ENCODE results near the gene DZIP1. TPM values are rescaled to one million over a fixed set of nuclear protein-coding genes. Genes with fewer than 3 reads are reported as not detected.

The DZIP1 gene
- total RNA-seq, 5 donors from 2014 or later (not counting 1 experiment from before 2014, with no cell fraction given) = 0.10 to 0.19 (median 0.12) TPM; not detected in 2

- DNase-seq = no peak
- Histone ChIP-seq H3K4me3 (ENCODE audit: control insufficient read depth in 1 of 2, extremely low read depth in 1 of 2, low read length in 1 of 2) (no peak overlapping the region), H3K36me3 (ENCODE audit: control insufficient read depth in 2 of 2, extremely low read depth in 1 of 2, insufficient read depth in 1 of 2, low read length in 1 of 2) (no peaks in the 10 kb centered on the region), H3K4me1 (ENCODE audit: control insufficient read depth in 1 of 2, extremely low read depth in 1 of 2, insufficient read depth in 2 of 2, low read length in 2 of 2) (no peaks in the 10 kb centered on the region), H3K9me3 (no peaks in the 10 kb centered on the region), H3K27ac (ENCODE audit: low read length) (no peak overlapping the region), H3K27me3 (replicated peaks in 1 of 2; ENCODE audit: control insufficient read depth in 2 of 2, extremely low read depth in 1 of 2, insufficient read depth in 2 of 2, low read length in 1 of 2) (peaks cover 0 to 7% of the 10 kb centered on the region in 2 experiments)
- Mint-ChIP-seq H3K4me1 (no peaks in the 10 kb centered on the region), H3K9me3 (no peaks in the 10 kb centered on the region), H3K4me3 (no peak overlapping the region), H3K36me3 (no peaks in the 10 kb centered on the region), H3K27ac (no peak overlapping the region), H3K27me3 (peaks cover 5 to 17% of the 10 kb centered on the region in 2 donors)
- ChIA-PET POLR2A (interaction anchor here in 1 of 2 donors (0.7 kb wide), 1 partner anchor 196 kb away, joined by 4 read pairs; no protein-coding TSS in a partner anchor), CTCF (interaction anchor here in 1 of 2 donors (5.0 kb wide), 1 partner anchor 207 kb away, joined by 69 read pairs; no protein-coding TSS in a partner anchor)
- no peak for ATAC-seq (replicated peaks in 1 of 4)
These were observed 17.7 kb downstream of the DZIP1 start for GRCh38 chr13:95626768-95627167.

DNA sequence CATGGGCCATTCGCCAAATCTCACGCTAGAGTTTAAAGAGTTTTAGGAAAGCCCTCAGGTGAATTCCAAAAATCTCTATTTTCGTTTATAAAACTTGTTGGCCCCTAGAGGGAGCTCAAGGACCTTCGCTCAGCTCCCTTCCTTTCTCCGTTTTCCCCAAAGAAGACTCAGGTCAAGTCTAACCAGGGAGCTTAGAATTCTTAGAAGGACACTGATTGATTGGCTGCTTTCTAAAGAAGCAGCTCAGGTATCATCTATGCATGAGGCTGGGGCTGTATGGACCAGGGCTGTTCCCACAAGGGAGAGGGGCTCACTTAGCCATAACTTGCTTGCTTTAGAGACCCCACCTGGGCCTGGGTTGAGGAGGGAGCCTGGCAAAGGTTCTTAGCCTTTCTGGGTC, 20.5 kb downstream of the DZIP1 start:
- WGBS (ENCODE audit: insufficient coverage) = 6% methylated on average over 3 of the region's 5 CpGs
- no peak overlapping the region for H3K27ac ChIP-seq (ENCODE audit: low read length)
- H3K9me3 Mint-ChIP-seq = no peaks in the 10 kb centered on the region
- no peaks in the 10 kb centered on the region for H3K4me1 Mint-ChIP-seq
- H3K4me1 ChIP-seq (ENCODE audit: control insufficient read depth in 1 of 2, extremely low read depth in 1 of 2, insufficient read depth in 2 of 2, low read length in 2 of 2) = no peaks in the 10 kb centered on the region
- ChIA-PET CTCF (interaction anchor here (0.6 to 6.4 kb wide), 14 partner anchors 8 to 256 kb away, joined by 3 to 77 read pairs (median 3); no protein-coding TSS in a partner anchor), POLR2A (no interaction called here)
- peak in 5 of 35 experiments; percentile 0 to 67 (median 5) for DNase-seq
- no peak overlapping the region for H3K4me3 ChIP-seq (ENCODE audit: control insufficient read depth in 1 of 2, extremely low read depth in 1 of 2, low read length in 1 of 2)
- H3K27ac Mint-ChIP-seq = no peak overlapping the region
- no peak overlapping the region for H3K4me3 Mint-ChIP-seq
- no peaks in the 10 kb centered on the region for H3K36me3 ChIP-seq (ENCODE audit: control insufficient read depth in 2 of 2, extremely low read depth in 1 of 2, insufficient read depth in 1 of 2, low read length in 1 of 2)
- peaks cover 4 to 12% of the 10 kb centered on the region in 2 donors for H3K27me3 Mint-ChIP-seq
- H3K36me3 Mint-ChIP-seq = no peaks in the 10 kb centered on the region
- H3K27me3 ChIP-seq (replicated peaks in 1 of 2; ENCODE audit: control insufficient read depth in 2 of 2, extremely low read depth in 1 of 2, insufficient read depth in 2 of 2, low read length in 1 of 2) = peaks cover 0 to 7% of the 10 kb centered on the region in 2 experiments
- ATAC-seq (replicated peaks in 1 of 4) = no peak
- H3K9me3 ChIP-seq = no peaks in the 10 kb centered on the region

GRCh38 chr13:95623141-95623540, 21.4 kb downstream of the DZIP1 start:
- Mint-ChIP-seq H3K27me3 (peaks cover 4 to 12% of the 10 kb centered on the region in 2 donors), H3K4me3 (no peak overlapping the region), H3K36me3 (no peaks in the 10 kb centered on the region), H3K9me3 (no peaks in the 10 kb centered on the region), H3K4me1 (no peaks in the 10 kb centered on the region), H3K27ac (no peak overlapping the region)
- DNase-seq (no peak), ATAC-seq (replicated peaks in 1 of 4) (no peak)
- Histone ChIP-seq H3K4me1 (ENCODE audit: control insufficient read depth in 1 of 2, extremely low read depth in 1 of 2, insufficient read depth in 2 of 2, low read length in 2 of 2) (no peaks in the 10 kb centered on the region), H3K9me3 (no peaks in the 10 kb centered on the region), H3K27ac (ENCODE audit: low read length) (no peak overlapping the region), H3K27me3 (replicated peaks in 1 of 2; ENCODE audit: control insufficient read depth in 2 of 2, extremely low read depth in 1 of 2, insufficient read depth in 2 of 2, low read length in 1 of 2) (peaks cover 0 to 7% of the 10 kb centered on the region in 2 experiments), H3K4me3 (ENCODE audit: control insufficient read depth in 1 of 2, extremely low read depth in 1 of 2, low read length in 1 of 2) (no peak overlapping the region), H3K36me3 (ENCODE audit: control insufficient read depth in 2 of 2, extremely low read depth in 1 of 2, insufficient read depth in 1 of 2, low read length in 1 of 2) (no peaks in the 10 kb centered on the region)
- WGBS (ENCODE audit: insufficient coverage) = 29% methylated on average over 2 of the region's 5 CpGs
- ChIA-PET CTCF (interaction anchor here (0.5 to 6.4 kb wide), 4 partner anchors 183 to 211 kb away, joined by 4 to 77 read pairs (median 40); no protein-coding TSS in a partner anchor), POLR2A (no interaction called here)

GRCh38 chr13:95620825-95621498, 23.5 kb downstream of the DZIP1 start:
- no peaks in the 10 kb centered on the region for H3K9me3 ChIP-seq
- H3K4me3 ChIP-seq (ENCODE audit: control insufficient read depth in 1 of 2, extremely low read depth in 1 of 2, low read length in 1 of 2) = no peak overlapping the region
- Mint-ChIP-seq H3K4me3 (no peak overlapping the region), H3K36me3 (no peaks in the 10 kb centered on the region), H3K9me3 (no peaks in the 10 kb centered on the region), H3K4me1 (no peaks in the 10 kb centered on the region), H3K27me3 (peaks cover 12% of the 10 kb centered on the region in 2 donors), H3K27ac (no peak overlapping the region)
- H3K27me3 ChIP-seq (replicated peaks in 1 of 2; ENCODE audit: control insufficient read depth in 2 of 2, extremely low read depth in 1 of 2, insufficient read depth in 2 of 2, low read length in 1 of 2) = peaks cover 0 to 10% of the 10 kb centered on the region in 2 experiments
- POLR2A ChIA-PET = no interaction called here
- H3K4me1 ChIP-seq (ENCODE audit: control insufficient read depth in 1 of 2, extremely low read depth in 1 of 2, insufficient read depth in 2 of 2, low read length in 2 of 2) = no peaks in the 10 kb centered on the region
- no peaks in the 10 kb centered on the region for H3K36me3 ChIP-seq (ENCODE audit: control insufficient read depth in 2 of 2, extremely low read depth in 1 of 2, insufficient read depth in 1 of 2, low read length in 1 of 2)
- no peak for ATAC-seq (replicated peaks in 1 of 4)
- 81% methylated on average over 6 of the region's 10 CpGs for WGBS (ENCODE audit: insufficient coverage)
- no peak overlapping the region for H3K27ac ChIP-seq (ENCODE audit: low read length)
- CTCF ChIA-PET = interaction anchor here (0.5 to 6.4 kb wide), 10 partner anchors 11 to 361 kb away, joined by 3 to 77 read pairs (median 4); no protein-coding TSS in a partner anchor
- no peak for DNase-seq

DNA sequence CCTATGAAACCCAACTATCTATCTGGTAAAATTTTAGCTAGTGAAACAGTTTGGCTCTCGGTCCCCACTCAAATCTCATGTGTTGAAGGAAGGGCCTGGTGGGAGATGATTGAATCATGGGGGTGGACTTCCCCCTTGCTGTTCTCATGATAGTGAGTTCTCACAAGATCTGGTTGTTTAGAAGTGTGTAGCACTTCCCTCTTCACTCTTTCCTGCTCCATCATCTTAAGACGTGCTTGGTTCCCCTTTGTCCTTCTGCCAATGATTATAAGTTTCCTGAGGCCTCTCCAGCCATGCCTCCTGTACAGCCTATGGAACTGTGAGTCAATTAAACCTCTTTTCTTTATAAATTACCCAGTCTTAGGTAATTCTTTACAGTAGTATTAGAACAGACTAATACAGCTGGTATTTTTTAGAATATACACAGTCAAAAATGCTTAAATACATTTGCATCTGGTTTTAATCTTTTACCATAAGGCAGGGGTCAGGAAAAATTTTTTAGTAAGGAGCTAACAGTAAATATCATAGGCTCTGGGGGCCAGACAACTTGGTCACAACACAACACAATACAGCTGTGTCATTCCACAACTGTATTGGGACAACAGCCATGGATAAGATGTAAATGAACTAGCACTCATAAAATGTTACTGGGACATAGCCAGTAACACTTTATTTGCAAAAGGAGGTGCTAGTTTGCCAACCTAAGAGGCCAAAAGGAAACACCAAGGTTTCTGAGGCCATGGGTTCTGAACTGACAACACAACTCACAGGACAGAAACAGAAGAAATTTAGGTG, 24.3 kb downstream of the DZIP1 start:
- Mint-ChIP-seq H3K36me3 (no peaks in the 10 kb centered on the region), H3K27ac (no peak overlapping the region), H3K4me3 (no peak overlapping the region), H3K9me3 (no peaks in the 10 kb centered on the region), H3K4me1 (no peaks in the 10 kb centered on the region), H3K27me3 (peaks cover 8 to 12% of the 10 kb centered on the region in 2 donors)
- Histone ChIP-seq H3K27ac (ENCODE audit: low read length) (no peak overlapping the region), H3K4me1 (ENCODE audit: control insufficient read depth in 1 of 2, extremely low read depth in 1 of 2, insufficient read depth in 2 of 2, low read length in 2 of 2) (no peaks in the 10 kb centered on the region), H3K9me3 (no peaks in the 10 kb centered on the region), H3K36me3 (ENCODE audit: control insufficient read depth in 2 of 2, extremely low read depth in 1 of 2, insufficient read depth in 1 of 2, low read length in 1 of 2) (no peaks in the 10 kb centered on the region), H3K4me3 (ENCODE audit: control insufficient read depth in 1 of 2, extremely low read depth in 1 of 2, low read length in 1 of 2) (no peak overlapping the region), H3K27me3 (replicated peaks in 1 of 2; ENCODE audit: control insufficient read depth in 2 of 2, extremely low read depth in 1 of 2, insufficient read depth in 2 of 2, low read length in 1 of 2) (peaks cover 0 to 10% of the 10 kb centered on the region in 2 experiments)
- CTCF ChIA-PET = interaction anchor here in 1 of 2 donors (0.5 to 6.4 kb wide), 5 partner anchors 10 to 214 kb away, joined by 3 to 77 read pairs (median 3); no protein-coding TSS in a partner anchor
- POLR2A ChIA-PET = no interaction called here
- DNase-seq = no peak
- no CpG with 5 or more reads among the region's 2 CpGs for WGBS (ENCODE audit: insufficient coverage)
- no peak for ATAC-seq (replicated peaks in 1 of 4)

DNA sequence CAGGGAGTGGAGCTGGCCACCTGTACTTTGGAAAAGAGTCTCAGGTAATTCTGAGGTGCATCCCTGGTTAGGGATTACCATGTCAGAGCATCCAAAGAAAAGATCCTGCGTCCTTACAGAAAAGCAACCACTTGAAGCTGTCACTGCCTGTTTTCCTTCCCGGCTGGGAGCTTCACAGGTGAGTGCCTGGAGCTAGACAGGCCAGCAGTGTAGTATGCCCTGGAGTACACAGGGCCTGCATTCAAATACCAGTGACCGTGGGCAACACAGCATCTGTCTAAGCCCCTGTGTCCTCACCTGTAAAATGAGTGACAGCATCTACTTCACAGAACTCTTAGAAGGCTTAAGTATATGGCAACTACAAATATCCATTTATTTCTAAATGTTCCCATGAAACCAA, 29.0 kb downstream of the DZIP1 start:
- no peaks in the 10 kb centered on the region for H3K9me3 Mint-ChIP-seq
- ATAC-seq (replicated peaks in 1 of 4) (no peak), DNase-seq (no peak)
- H3K4me3 ChIP-seq (ENCODE audit: control insufficient read depth in 1 of 2, extremely low read depth in 1 of 2, low read length in 1 of 2) = no peak overlapping the region
- H3K4me1 Mint-ChIP-seq = no peaks in the 10 kb centered on the region
- no peaks in the 10 kb centered on the region for H3K36me3 ChIP-seq (ENCODE audit: control insufficient read depth in 2 of 2, extremely low read depth in 1 of 2, insufficient read depth in 1 of 2, low read length in 1 of 2)
- ChIA-PET POLR2A (no interaction called here), CTCF (no interaction called here)
- no peaks in the 10 kb centered on the region for H3K4me1 ChIP-seq (ENCODE audit: control insufficient read depth in 1 of 2, extremely low read depth in 1 of 2, insufficient read depth in 2 of 2, low read length in 2 of 2)
- H3K36me3 Mint-ChIP-seq = no peaks in the 10 kb centered on the region
- no peak overlapping the region for H3K27ac ChIP-seq (ENCODE audit: low read length)
- H3K27me3 Mint-ChIP-seq = peaks cover 9 to 10% of the 10 kb centered on the region in 2 donors
- 84% methylated on average over 3 of the region's 3 CpGs for WGBS (ENCODE audit: insufficient coverage)
- no peak overlapping the region for H3K4me3 Mint-ChIP-seq
- H3K27me3 ChIP-seq (replicated peaks in 1 of 2; ENCODE audit: control insufficient read depth in 2 of 2, extremely low read depth in 1 of 2, insufficient read depth in 2 of 2, low read length in 1 of 2) = peaks cover 0 to 7% of the 10 kb centered on the region in 2 experiments
- no peak overlapping the region for H3K27ac Mint-ChIP-seq
- H3K9me3 ChIP-seq = no peaks in the 10 kb centered on the region

Data from T-cell (primary cell).